Natural killer cell (primary cell): Measurements from ENCODE around the gene ZNF33A. TPM values are rescaled to one million over a fixed set of nuclear protein-coding genes. Genes with fewer than 3 reads are reported as not detected.
"Not testable (repeated sequence)": the region's sequence is repeated elsewhere in the genome, so short reads cannot be mapped to it uniquely, and the experiment has no call there.

Experiments
- ATAC-seq, 3 donors: fragments of 150-1000 bp in 2 of 3; fragments of 200-7000 bp in 1 of 3; cut with Tn5 transposase; 1 replicate in 1 of 3; 2 replicates in 2 of 3; pipeline ENCODE4 v1.10.0; 2021; ENCODE audit warnings: mild to moderate bottlenecking in 2 of 3, moderate library complexity in 2 of 3
- DNase-seq, 2 donors: peaks; one replicate each; pipeline versions ENCODE4 v3.0.0 to v3.0.0-alpha.2; 2013 to 2021; ENCODE audit warnings: mixed read lengths in 1 of 2
- H3K27ac ChIP-seq: one replicate; pipeline ENCODE4 v1.5.1; 2013; ENCODE audit warnings: mild to moderate bottlenecking, low read length
- H3K27me3 ChIP-seq: one replicate; pipeline ENCODE4 v1.6.1; 2013; ENCODE audit warnings: low read length; ENCODE audit not compliant: control insufficient read depth, insufficient read depth
- H3K36me3 ChIP-seq: one replicate; pipeline ENCODE4 v1.6.1; 2013; ENCODE audit warnings: low read length; ENCODE audit not compliant: control insufficient read depth, insufficient read depth
- H3K4me1 ChIP-seq: one replicate; pipeline ENCODE4 v1.6.1; 2013; ENCODE audit warnings: low read length; ENCODE audit not compliant: control insufficient read depth, insufficient read depth
- H3K4me3 ChIP-seq: one replicate; pipeline ENCODE4 v1.5.1; 2013; ENCODE audit warnings: low read length
- H3K9me3 ChIP-seq: one replicate; pipeline ENCODE4 v1.6.1; 2013; ENCODE audit warnings: low read length; ENCODE audit not compliant: control insufficient read depth, insufficient read depth
- H3K27ac Mint-ChIP-seq, 2 donors: one replicate each; pipeline ENCODE4 v1.8.0; 2022; ENCODE audit warnings: mild to moderate bottlenecking in 2 of 2, mixed read lengths in 2 of 2, moderate library complexity in 1 of 2
- H3K27me3 Mint-ChIP-seq, 2 donors: one replicate each; pipeline ENCODE4 v1.8.0; 2022; ENCODE audit warnings: low read depth in 2 of 2, mixed read lengths in 2 of 2
- H3K36me3 Mint-ChIP-seq: one replicate; pipeline ENCODE4 v1.8.0; 2022; ENCODE audit warnings: mixed read lengths
- H3K4me1 Mint-ChIP-seq, 2 donors: one replicate each; pipeline ENCODE4 v1.8.0; 2022; ENCODE audit warnings: mixed read lengths in 2 of 2
- H3K4me3 Mint-ChIP-seq: one replicate; pipeline ENCODE4 v1.8.0; 2022; ENCODE audit warnings: mild to moderate bottlenecking, moderate library complexity, mixed read lengths
- H3K9me3 Mint-ChIP-seq, 2 donors: one replicate each; pipeline ENCODE4 v1.8.0; 2022; ENCODE audit warnings: mixed read lengths in 2 of 2
- CTCF ChIP-seq: fragments of 200-600 bp; IDR thresholded peaks from one replicate; pipeline ENCODE4 v1.8.0; 2022; ENCODE audit warnings: antibody characterized with exemption
- WGBS: methylation state at CpG from one replicate; pipeline ENCODE4 v1.1.7; 2013; ENCODE audit warnings: missing lambda C conversion rate; ENCODE audit not compliant: insufficient coverage; 5-methylcytosine and 5-hydroxymethylcytosine counted together
- intact Hi-C: fragments of 100-400 bp; cut with micrococcal nuclease; formaldehyde crosslinking; loops from one replicate; pipeline ENCODE4 v1.14.2; 2022
- total RNA-seq, 4 donors: library from RNA; stranded (reverse); fragments of 120-200 nt in 1 of 4; gene quantifications; one replicate each; pipeline versions ENCODE4 v1.2.3 to v1.2.4, GENCODE V29; 2013 to 2022

ZNF33A gene
- total RNA-seq, 3 donors from 2014 or later (not counting 1 experiment from before 2014, with no cell fraction given): 31.2 to 44.7 (median 34.1) TPM

GRCh38 chr10:38003588-38003987, 6.9 kb upstream of the ZNF33A start:
- H3K27me3 Mint-ChIP-seq: no peaks in the 10 kb centered on the region

GRCh38 chr10:38007551-38007950, 2.9 kb upstream of the ZNF33A start:
- no peak for DNase-seq
- no peak for TF ChIP-seq CTCF
- peaks cover under 1% of the 10 kb centered on the region for H3K36me3 ChIP-seq
- Mint-ChIP-seq H3K36me3 (no peaks in the 10 kb centered on the region), H3K4me3 (no peak overlapping the region), H3K9me3 (no peaks in the 10 kb centered on the region), H3K4me1 (peaks cover 18% of the 10 kb centered on the region in 2 donors), H3K27ac (no peak overlapping the region), H3K27me3 (no peaks in the 10 kb centered on the region)
- no peak overlapping the region for H3K27ac ChIP-seq
- H3K27me3 ChIP-seq: no peaks in the 10 kb centered on the region
- no peak overlapping the region for H3K4me3 ChIP-seq
- H3K4me1 ChIP-seq: peaks cover 8% of the 10 kb centered on the region
- intact Hi-C loops: no loop called here
- ATAC-seq: no peak
- no peaks in the 10 kb centered on the region for H3K9me3 ChIP-seq

More at GRCh38 chr10:38003588-38003987, 6.9 kb upstream of the ZNF33A start:
- Mint-ChIP-seq H3K4me3 (no peak overlapping the region), H3K4me1 (no peaks in the 10 kb centered on the region), H3K9me3 (no peaks in the 10 kb centered on the region), H3K27ac (no peak overlapping the region), H3K36me3 (no peaks in the 10 kb centered on the region)
- no peak for DNase-seq
- no peak for ATAC-seq
- Histone ChIP-seq H3K36me3 (no peaks in the 10 kb centered on the region), H3K27ac (no peak overlapping the region), H3K4me3 (no peak overlapping the region), H3K9me3 (no peaks in the 10 kb centered on the region), H3K27me3 (no peaks in the 10 kb centered on the region), H3K4me1 (no peaks in the 10 kb centered on the region)
- TF ChIP-seq CTCF: no peak
- intact Hi-C loops: no loop called here
- no CpG with 5 or more reads among the region's 1 CpG for WGBS

- H3K4me1 ChIP-seq: peaks cover 8% of the 10 kb centered on the region
- peaks cover 3% of the 10 kb centered on the region for H3K36me3 ChIP-seq
- no peaks in the 10 kb centered on the region for H3K27me3 Mint-ChIP-seq
- H3K27me3 ChIP-seq: no peaks in the 10 kb centered on the region
- H3K9me3 ChIP-seq: no peaks in the 10 kb centered on the region
- no peak for ATAC-seq
- H3K4me3 ChIP-seq: no peak overlapping the region
- peak overlapping the region; percentile 3 for H3K4me3 Mint-ChIP-seq
- 72% methylated on average over 3 of the region's 3 CpGs for WGBS
- H3K27ac Mint-ChIP-seq: peak overlapping the region in 1 of 2 donors; percentile 7
- no peaks in the 10 kb centered on the region for H3K36me3 Mint-ChIP-seq
- no peak overlapping the region for H3K27ac ChIP-seq
- intact Hi-C loops: no loop called here
- no peak for DNase-seq
- no peak for TF ChIP-seq CTCF
- H3K4me1 Mint-ChIP-seq: peaks cover 21% of the 10 kb centered on the region in 2 donors
- H3K9me3 Mint-ChIP-seq: no peaks in the 10 kb centered on the region
These were observed 2.5 kb upstream of the ZNF33A start for GRCh38 chr10:38007991-38008390.

GRCh38 chr10:38016354-38016753, 5.9 kb downstream of the ZNF33A start:
- intact Hi-C loops: no loop called here
- peak overlapping the region; percentile 33 to 56 for H3K27ac Mint-ChIP-seq
- no peak for TF ChIP-seq CTCF
- no peak overlapping the region for H3K4me3 ChIP-seq
- peaks cover 60% of the 10 kb centered on the region for H3K36me3 ChIP-seq
- 83% methylated on average over 1 of the region's 1 CpG for WGBS
- H3K27ac ChIP-seq: no peak overlapping the region
- no peak overlapping the region for H3K4me3 Mint-ChIP-seq
- H3K27me3 ChIP-seq: no peaks in the 10 kb centered on the region
- H3K9me3 ChIP-seq: no peaks in the 10 kb centered on the region
- H3K36me3 Mint-ChIP-seq: peaks cover 55% of the 10 kb centered on the region
- H3K9me3 Mint-ChIP-seq: no peaks in the 10 kb centered on the region
- no peaks in the 10 kb centered on the region for H3K27me3 Mint-ChIP-seq
- peaks cover 27 to 46% of the 10 kb centered on the region in 2 donors for H3K4me1 Mint-ChIP-seq
- ATAC-seq: no peak
- H3K4me1 ChIP-seq: peaks cover 1% of the 10 kb centered on the region
- DNase-seq: no peak

GRCh38 chr10:38019124-38019523, 8.6 kb downstream of the ZNF33A start:
- WGBS: no CpG with 5 or more reads among the region's 4 CpGs

More at GRCh38 chr10:38019124-38019523, 8.6 kb downstream of the ZNF33A start:
- DNase-seq, H3K4me3 Mint-ChIP-seq, H3K27me3 Mint-ChIP-seq, H3K9me3 ChIP-seq, ATAC-seq, H3K27ac ChIP-seq, H3K4me3 ChIP-seq, H3K9me3 Mint-ChIP-seq, intact Hi-C loops, H3K4me1 ChIP-seq, H3K27me3 ChIP-seq: not testable (repeated sequence)
- H3K36me3 ChIP-seq: peaks cover 58% of the 10 kb centered on the region
- peaks cover 21 to 34% of the 10 kb centered on the region in 2 donors for H3K4me1 Mint-ChIP-seq
- peak overlapping the region in 1 of 2 donors; percentile 72 for H3K27ac Mint-ChIP-seq
- H3K36me3 Mint-ChIP-seq: peaks cover 61% of the 10 kb centered on the region
